ENCODE data around the gene PRICKLE2. TPM values are rescaled to one million over a fixed set of nuclear protein-coding genes. Genes with fewer than 3 reads are reported as not detected.

PRICKLE2 gene
- total RNA-seq, 4 donors from 2014 or later, result 54.3 to 98.6 (median 62.5) TPM

DNA sequence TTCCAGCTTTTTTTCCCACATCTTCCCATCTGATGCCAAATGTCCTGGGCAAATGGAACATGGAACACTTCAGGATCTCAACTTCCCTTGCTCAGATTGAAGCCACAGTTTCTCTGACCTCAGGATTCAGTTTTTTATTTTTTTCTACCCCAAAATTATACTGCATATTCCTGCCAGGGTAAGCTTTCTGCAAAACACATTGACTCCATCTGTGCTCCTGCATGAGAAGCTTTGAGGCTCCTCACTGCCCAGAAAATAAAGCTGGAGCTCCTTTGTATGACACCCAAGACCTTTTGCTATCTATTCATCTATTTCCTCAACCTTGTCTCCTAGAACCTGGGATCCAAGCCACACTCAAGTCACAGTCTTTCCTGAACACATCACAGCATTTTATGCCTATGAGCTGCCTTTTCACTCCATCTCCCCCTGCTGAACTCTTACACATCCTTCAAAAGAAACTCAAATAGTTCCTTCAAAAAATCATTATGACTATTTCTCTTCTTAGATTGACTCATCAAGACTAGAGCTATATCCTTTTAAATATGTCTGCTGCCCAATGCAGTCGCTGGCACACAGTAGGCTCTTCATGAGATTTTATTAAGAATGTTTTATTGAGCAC lies 144.5 kb downstream of the PRICKLE2 start:
- TF ChIP-seq, protein P1, sequence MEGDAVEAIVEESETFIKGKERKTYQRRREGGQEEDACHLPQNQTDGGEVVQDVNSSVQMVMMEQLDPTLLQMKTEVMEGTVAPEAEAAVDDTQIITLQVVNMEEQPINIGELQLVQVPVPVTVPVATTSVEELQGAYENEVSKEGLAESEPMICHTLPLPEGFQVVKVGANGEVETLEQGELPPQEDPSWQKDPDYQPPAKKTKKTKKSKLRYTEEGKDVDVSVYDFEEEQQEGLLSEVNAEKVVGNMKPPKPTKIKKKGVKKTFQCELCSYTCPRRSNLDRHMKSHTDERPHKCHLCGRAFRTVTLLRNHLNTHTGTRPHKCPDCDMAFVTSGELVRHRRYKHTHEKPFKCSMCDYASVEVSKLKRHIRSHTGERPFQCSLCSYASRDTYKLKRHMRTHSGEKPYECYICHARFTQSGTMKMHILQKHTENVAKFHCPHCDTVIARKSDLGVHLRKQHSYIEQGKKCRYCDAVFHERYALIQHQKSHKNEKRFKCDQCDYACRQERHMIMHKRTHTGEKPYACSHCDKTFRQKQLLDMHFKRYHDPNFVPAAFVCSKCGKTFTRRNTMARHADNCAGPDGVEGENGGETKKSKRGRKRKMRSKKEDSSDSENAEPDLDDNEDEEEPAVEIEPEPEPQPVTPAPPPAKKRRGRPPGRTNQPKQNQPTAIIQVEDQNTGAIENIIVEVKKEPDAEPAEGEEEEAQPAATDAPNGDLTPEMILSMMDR (IDR thresholded peaks at IDR 0.05; ENCODE audit: low read depth), result no peak

DNA sequence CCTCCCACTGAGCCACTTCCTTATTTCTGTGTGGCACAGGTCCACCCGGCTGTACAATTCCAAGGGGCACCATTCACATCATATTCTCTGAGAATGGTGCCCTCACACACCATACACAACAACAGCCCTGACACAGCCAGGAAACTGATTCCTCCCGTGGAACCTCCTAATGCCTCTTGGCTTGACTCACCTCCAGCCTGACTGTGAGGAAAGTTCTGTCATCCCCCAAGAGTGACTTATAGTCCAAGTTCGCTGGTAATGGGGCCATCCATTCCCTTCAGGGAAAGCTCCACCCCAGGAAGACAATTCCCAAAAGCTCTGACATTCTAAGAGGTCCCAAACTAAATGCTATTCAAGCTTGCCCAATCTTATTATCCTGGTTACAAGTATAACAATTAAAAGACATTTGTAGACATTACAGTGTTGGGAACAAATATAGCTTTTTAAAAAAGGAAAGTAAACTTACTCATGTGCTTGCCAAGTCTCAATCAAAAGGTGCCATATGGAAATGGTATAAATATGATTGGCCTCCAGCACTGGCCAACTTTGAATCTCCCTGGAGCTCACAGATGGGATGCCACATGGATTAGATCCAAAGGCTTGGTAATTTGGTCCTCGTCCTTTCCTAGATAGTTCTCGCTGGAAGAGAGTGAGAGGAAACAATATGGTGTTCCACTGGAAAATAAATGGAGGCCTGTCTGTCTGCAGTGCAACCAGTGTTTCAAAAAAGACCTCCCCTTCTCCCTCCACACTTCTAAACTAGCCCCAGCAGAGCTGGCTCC lies 145.7 kb downstream of the PRICKLE2 start:
- TF ChIP-seq, protein P1 (IDR thresholded peaks at IDR 0.05; ENCODE audit: low read depth), result no peak

DNA sequence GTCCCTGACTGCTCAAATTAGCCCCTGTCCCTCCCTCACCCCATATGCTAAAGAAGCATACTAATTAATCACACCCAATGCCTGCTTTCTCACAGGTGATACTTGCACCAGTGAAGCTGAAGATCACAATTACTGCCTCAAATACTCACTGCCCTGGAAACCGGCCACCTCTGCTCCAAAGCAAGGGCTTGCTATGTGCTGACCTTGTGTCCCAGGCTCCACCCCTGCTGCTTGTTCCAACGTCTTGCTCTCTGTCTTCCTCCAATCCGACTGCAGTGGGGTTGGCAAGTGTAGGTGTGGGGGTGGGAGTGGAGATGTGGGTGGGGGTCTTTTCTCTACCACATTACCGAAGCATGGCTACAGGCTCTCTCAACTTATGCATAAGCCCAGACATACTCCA lies 146.3 kb downstream of the PRICKLE2 start:
- TF ChIP-seq, protein P1 (IDR thresholded peaks at IDR 0.05; ENCODE audit: low read depth), result no peak

DNA sequence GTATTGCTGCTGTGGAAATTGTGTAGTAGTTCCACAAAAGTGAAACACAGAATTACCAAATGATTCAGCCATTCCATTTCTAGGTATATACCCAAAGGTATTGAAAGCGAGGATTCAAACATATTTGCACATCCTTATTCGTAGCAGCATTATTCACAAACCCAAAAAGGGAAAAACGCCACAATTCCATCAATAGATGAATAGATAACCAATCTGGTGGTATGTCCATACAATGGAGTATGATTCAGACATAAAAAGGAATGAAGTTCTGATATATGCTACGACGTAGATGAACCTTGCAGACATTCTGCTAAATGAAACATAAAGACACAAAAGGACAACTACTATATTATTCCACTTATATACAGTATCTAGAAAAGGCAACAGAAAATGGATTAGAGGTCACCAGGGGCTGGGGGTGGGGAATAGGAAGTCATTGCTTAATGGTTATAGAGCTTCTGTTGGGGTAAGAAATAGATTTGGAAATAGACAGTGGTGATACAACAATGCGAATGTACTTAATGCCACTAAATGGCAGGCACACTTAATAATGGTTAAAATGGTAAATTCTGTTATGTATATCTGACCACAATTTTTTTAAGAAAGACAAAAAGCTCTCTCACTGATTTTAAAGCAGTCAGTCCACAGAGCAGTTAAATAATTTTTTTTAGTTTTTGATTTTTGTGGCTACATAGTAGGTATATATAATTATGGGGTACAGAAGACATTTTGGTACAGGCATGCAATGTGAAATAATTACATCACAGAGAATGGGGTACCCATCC lies 150.2 kb downstream of the PRICKLE2 start:
- TF ChIP-seq, protein P1 (IDR thresholded peaks at IDR 0.05; ENCODE audit: low read depth), result no peak

DNA sequence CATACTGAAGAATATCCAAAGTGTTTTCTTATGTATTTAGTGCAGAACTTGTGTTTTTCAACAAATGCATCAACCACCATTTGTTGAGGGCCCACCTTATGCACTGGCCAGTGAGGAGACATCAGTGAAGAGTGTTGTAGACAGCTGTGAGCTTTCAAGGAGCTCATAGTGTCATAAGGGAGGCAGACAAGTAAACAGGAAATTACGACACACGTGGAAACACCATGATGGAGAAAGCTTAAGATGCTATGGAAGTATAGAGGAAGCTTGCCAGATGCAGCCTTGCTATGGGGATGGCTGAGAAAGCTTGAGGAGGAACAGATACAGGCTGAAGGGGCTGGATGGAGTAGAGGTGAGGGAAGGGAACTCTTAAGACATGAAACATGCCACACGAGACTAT lies 151.2 kb downstream of the PRICKLE2 start:
- TF ChIP-seq, protein P1 (IDR thresholded peaks at IDR 0.05; ENCODE audit: low read depth), result no peak

DNA sequence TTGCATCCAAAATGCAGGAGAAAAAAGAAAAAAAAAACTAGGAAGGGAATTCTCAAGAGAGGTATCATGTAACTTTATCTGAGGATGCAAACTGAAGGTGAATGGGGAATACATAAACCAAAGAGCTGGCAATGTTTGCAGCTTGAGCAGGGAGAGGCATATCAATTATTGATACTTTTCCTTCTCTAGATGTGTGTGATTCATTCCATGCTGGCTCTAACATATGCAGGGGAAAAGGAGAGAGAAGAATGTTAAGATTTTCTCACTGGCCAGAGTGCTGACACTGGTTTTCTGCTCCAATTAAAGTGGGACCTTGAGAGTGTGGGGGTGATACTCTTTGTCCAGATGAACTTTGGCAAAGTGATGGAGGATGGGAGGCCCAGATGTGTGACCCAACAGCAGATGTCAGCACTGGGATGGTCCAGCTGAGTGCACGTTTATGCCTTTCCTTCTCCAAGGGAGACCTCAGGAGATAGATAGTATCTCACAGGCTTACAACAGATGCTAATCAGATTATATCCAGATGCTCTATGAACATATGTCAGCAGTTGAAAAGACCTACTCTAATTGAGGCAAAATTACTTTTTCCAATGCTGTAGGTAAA lies 152.0 kb downstream of the PRICKLE2 start:
- TF ChIP-seq, protein P1 (IDR thresholded peaks at IDR 0.05; ENCODE audit: low read depth), result no peak

Data from subcutaneous adipose tissue (tissue), 4 donors.